ENCODE data around the gene BMP8B. TPM values are rescaled to one million over a fixed set of nuclear protein-coding genes. Genes with fewer than 3 reads are reported as not detected.

The BMP8B gene
- total RNA-seq, 3 donors from 2014 or later = 0.48 to 1.3 (median 0.59) TPM

- Histone ChIP-seq H3K36me3 (no peaks in the 10 kb centered on the region), H3K27me3 (peaks cover 0 to 3% of the 10 kb centered on the region in 2 donors), H3K4me1 (no peaks in the 10 kb centered on the region), H3K4me3 (no peak overlapping the region), H3K27ac (no peak overlapping the region), H3K9me3 (no peaks in the 10 kb centered on the region)
- TF ChIP-seq POLR2AphosphoS5 (IDR thresholded peaks at IDR 0.05) (no peak), CTCF (IDR thresholded peaks at IDR 0.05) (no peak), POLR2A (IDR thresholded peaks at IDR 0.05) (no peak)
- intact Hi-C loops (cut with DNase I; ENCODE audit: low total_unique reads) = no loop called here
- DNase-seq (ENCODE audit: low spot score in 2 of 2) = no peak
These were observed 77.3 kb downstream of the BMP8B start for GRCh38 chr1:39711104-39711965.

GRCh38 chr1:39707506-39707905 is 81.2 kb downstream of the BMP8B start:
- TF ChIP-seq POLR2A (IDR thresholded peaks at IDR 0.05) (no peak), POLR2AphosphoS5 (IDR thresholded peaks at IDR 0.05) (no peak), CTCF (IDR thresholded peaks at IDR 0.05) (no peak)
- no peaks in the 10 kb centered on the region for H3K9me3 ChIP-seq
- no peak overlapping the region for H3K4me3 ChIP-seq
- H3K4me1 ChIP-seq = no peaks in the 10 kb centered on the region
- intact Hi-C loops (cut with DNase I; ENCODE audit: low total_unique reads) = no loop called here
- DNase-seq (ENCODE audit: low spot score in 2 of 2) = no peak
- no peak overlapping the region for H3K27ac ChIP-seq
- H3K27me3 ChIP-seq = no peaks in the 10 kb centered on the region
- H3K36me3 ChIP-seq = no peaks in the 10 kb centered on the region

Other genes with a start within 250 kb of the BMP8B start
- gene PABPC4, start 212.1 kb downstream of the BMP8B start, total RNA-seq = 100 to 1,000 TPM; 113 to 237 (median 163) TPM
- 1 to 10 TPM; 2.1 to 5.2 (median 2.3) TPM for gene HEYL, start 149.2 kb downstream of the BMP8B start, total RNA-seq
- under 1 TPM in 1 of 3 donors, not detected in 2; 0.29 TPM for gene NT5C1A, start 116.8 kb downstream of the BMP8B start, total RNA-seq
- not detected for gene HPCAL4, start 97.4 kb downstream of the BMP8B start, total RNA-seq
- 10 to 100 TPM; 41.3 to 49.2 (median 45.9) TPM for gene PPIE, start 50.0 kb downstream of the BMP8B start, total RNA-seq
- under 1 TPM in 2 of 3 donors, not detected in 1; 0.32 to 0.66 TPM for gene OXCT2, start 17.5 kb downstream of the BMP8B start, total RNA-seq
- 10 to 100 TPM; 10.1 to 30.3 (median 19.3) TPM for gene TRIT1, start 94.6 kb upstream of the BMP8B start, total RNA-seq
- 1 to 10 TPM in 1 of 3 donors, under 1 TPM in 2; 0.32 to 5.3 (median 0.98) TPM for gene MYCL, start 113.1 kb upstream of the BMP8B start, total RNA-seq
- gene MFSD2A, start 166.3 kb upstream of the BMP8B start, total RNA-seq = 10 to 100 TPM in 1 of 3 donors, 1 to 10 TPM in 2; 3.0 to 61.5 (median 7.9) TPM